ENCODE results near the gene SSR1.
"Not testable (repeated sequence)": the region's sequence is repeated elsewhere in the genome, so short reads cannot be mapped to it uniquely, and the experiment has no call there.

The SSR1 gene

DNA sequence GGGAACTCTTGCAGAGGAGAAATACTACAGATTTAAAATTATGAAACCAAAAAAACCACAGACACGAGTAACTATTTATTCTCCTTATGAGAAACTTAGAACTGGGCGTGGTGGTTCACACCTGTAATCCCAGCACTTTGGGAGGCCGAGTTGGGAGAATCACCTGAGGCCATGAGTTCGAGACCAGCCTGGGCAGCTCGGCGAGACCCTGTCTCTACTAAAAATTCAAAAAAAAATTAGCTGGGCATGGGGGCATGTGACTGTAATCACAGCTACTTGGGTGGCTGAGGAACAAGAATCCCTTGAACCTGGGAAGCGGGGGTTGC, 36.8 kb downstream of the SSR1 start:
- no peak for DNase-seq (ENCODE audit: low read depth)

- DNase-seq (ENCODE audit: low read depth): not testable (repeated sequence)
Observed at GRCh38 chr6:7274525-7274924, 38.5 kb downstream of the SSR1 start.

GRCh38 chr6:7273709-7274108, 39.3 kb downstream of the SSR1 start:
- DNase-seq (ENCODE audit: low read depth): no peak

GRCh38 chr6:7271205-7271534, 41.8 kb downstream of the SSR1 start:
- DNase-seq (ENCODE audit: low read depth): no peak

DNA sequence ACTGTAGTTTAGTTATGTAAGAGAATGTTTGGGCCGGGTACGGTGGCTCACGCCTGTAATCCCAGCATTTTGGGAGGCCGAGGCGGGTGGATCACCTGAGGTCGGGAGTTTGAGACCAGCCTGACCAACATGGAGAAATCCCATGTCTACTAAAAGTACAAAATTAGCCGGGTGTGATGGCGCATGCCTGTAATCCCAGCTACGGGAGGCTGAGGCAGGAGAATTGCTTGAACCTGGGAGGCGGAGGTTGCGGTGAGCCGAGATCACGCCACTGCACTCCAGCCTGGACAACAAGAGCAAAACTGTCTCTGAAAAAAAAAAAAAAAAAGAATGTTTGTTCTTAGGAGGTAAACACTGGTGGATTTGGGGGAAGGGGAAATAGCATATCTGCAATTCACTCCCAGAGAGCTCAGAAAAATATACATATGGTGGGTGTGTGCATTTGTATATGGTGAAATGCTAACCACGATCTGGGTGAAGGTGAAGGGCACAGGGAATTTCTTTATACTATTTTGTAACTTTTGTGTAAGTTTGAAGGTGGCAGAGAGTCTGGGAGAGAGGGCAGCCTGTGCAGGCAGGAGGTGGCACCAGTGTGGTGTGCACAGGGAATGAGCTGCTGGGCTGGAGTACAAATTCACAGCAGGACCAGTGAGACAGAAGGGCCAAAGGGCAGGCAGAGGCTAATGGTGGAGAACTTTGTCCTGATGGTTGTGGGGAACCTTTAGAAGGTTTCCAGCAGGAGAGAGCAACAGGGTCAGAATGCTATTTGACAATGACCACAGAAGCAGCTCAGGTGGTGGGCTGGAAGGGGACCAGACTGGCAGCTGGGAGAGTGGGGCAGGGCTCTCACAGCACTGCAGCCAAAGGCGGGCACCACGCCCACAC, 42.4 kb downstream of the SSR1 start:
- no peak for DNase-seq (ENCODE audit: low read depth)

DNA sequence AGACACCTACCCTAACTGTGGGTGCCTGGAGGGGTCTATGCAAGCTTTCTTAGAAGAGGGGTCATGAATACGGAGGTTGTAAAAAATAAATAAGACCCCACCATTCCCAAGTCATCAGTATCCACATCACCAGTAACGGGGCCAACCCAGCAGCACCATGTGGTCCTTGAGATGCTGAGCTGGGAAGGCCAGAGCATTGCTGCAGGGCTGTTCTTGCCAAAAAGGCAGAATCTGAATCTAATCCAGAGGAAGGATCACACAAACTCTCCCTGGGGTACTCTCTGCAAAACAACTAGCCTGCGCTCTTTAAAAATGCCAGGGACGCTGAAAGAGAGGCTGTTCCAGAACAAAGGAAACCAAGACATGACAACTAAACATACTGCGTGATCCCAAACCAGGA, 43.2 kb downstream of the SSR1 start:
- DNase-seq (ENCODE audit: low read depth): no peak

DNA sequence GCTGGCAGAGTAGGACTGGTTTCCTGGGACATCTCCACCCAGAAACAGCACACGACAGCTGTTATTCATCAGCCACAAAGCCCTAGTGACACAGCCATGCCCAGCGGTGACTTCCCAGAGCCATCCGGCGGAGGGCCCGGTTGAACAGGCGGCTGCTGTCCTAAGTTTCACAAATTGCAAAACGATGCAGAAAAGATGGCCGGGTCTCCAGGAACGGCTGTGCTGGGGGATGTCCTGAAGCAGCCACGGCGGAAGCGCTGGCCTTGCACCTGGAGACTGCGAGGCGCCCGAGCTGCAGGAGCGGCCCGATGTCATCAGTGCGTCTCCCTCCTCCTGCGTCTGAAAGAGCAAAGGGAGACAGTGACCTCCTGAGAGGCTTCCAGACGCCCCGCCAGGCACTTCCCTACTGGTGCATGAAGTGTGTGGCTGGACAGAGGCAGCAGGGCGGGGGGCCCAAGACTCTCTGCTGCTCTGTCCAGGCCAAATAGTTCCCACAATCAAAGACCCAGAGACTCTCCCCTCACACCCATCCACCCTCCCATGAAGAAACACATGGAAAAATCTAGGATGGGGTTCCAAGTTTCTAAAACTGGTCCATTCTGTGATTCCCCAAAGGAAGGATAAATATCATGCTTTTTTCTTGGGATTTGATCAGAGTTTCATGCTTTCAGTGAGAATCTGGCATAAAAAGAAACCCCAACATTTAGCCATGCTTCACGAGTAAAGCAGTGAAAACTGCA, 44.0 kb downstream of the SSR1 start:
- DNase-seq (ENCODE audit: low read depth): no peak

DNA sequence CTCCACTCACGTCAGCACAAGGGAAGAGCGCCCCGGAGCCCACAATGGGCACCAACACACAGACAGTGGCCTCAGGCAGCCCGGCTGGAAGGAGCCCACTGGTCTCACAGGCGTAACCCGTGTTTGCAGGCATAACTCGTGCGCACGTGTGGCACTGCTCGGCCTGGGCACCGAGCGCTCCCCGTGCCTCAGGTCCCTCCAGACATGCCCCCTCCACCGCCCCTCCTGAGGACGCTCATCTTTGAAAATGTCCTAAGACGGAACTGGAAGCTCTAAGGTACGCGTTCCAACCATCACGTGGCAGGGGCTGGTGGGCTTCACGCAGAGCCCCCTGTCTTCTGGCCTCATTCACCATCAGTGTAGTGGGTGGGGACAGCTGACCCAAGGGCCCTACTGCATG, 44.6 kb downstream of the SSR1 start:
- no peak for DNase-seq (ENCODE audit: low read depth)

DNA sequence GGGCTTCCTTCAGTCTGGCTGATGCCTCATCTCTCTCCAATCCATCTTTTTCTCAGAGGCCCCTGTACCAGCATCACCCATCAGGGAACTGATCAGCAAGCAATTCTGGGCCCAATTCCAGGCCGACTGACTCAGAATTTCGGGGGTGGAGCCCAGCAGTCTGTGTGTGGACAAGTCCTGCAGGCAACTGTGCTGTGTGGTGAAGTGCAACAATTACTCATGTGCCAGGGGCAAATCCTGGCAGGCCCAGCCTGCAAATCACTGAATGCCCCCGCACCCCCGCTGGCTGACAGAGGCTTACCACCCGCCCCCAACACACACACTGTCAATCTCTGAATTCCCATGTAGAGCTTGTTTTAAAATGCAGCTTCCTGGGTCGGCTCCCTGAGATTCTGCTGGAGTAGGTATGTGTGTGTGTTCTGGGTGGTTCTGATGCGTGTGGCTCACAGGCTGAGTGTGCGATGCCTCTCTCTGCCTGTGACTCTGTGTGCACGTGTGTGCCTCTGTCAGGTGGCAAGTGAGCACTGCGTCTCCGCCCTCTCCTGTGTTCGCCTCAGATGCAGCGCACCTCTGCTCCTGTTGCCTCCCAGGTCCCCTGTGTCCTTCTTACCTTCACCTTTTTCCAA, 45.4 kb downstream of the SSR1 start:
- DNase-seq (ENCODE audit: low read depth): peak; percentile 94

DNA sequence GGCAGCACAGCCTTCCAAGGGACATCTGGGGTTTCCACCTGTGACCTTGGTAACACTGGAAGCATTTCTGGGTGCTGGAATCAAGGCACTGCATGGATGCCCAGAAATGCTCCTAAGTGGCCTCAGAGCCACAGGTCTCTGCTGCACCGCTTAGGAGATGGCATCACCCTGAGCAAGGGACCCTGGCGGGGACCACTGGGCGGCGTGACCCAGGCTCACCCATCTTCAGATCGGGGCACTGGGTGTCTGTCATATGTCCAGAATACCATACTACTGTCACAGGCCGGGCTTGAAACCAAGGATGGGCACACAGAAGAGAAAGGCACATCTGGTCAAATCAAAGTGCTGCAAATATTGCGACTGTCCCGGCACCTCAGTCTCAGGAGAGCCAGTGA, 45.9 kb downstream of the SSR1 start:
- no peak for DNase-seq (ENCODE audit: low read depth)

DNA sequence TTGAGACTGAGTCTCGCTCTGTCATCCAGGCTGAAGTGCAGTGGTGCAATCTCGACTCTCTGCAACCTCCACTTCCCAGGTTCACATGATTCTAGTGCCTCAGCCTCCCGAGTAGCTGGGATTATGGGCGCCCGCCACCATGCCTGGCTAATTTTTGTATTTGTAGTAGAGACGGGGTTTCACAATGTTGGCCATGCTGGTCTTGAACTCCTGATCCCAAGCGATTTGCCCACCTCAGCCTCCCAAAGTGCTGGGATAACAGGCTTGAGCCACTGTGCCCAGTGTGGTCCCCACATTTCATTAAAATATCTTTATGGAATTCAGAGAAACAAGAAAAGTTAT, 47.6 kb downstream of the SSR1 start:
- DNase-seq (ENCODE audit: low read depth): not testable (repeated sequence)

DNA sequence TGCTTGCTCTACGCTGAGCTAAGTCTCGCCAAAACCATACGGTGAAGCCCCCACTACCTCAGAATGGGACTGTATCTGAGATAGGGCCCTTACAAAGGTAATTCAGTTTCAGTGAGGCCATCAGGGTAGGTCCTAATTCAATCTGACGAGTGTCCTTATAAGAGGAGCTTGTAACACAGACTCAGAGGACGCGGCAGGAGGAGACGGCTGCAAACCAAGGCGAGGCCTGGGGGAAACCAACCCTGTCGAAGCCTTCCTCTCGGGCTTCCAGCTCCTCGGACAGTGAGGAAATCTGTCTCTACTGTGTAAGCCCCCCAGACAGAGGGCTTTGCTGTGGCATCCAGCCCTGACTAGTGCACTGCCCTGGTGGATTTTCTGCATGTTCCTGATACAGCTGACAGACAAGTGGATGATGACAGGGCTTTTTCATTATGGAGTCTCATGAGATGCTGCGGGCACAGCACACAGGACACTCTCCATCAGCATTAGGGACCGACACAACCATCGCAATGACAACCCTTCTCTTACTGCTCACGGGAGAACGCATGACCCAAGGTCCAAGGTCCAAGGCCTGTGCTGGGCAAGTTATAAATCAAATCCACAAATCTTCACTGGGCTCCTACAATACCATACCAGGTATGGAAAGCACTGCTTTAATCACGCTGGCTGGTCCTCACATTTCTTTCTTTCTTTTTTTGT, 48.2 kb downstream of the SSR1 start:
- DNase-seq (ENCODE audit: low read depth): no peak

GRCh38 chr6:7264041-7264440, 49.0 kb downstream of the SSR1 start:
- DNase-seq (ENCODE audit: low read depth): no peak

DNA sequence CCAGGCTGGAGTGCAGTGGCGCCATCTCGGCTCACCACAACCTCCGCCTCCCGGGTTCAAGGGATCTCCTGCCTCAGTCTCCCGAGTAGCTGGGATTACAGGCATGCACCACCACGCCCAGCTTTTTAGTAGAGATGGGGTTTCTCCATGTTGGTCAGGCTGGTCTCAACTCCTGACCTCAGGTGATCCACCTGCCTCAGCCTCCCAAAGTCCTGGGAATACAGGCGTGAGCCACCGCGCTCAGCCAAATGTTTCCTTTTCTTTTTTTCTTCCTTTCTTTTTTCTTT, 49.5 kb downstream of the SSR1 start:
- DNase-seq (ENCODE audit: low read depth): not testable (repeated sequence)

DNA sequence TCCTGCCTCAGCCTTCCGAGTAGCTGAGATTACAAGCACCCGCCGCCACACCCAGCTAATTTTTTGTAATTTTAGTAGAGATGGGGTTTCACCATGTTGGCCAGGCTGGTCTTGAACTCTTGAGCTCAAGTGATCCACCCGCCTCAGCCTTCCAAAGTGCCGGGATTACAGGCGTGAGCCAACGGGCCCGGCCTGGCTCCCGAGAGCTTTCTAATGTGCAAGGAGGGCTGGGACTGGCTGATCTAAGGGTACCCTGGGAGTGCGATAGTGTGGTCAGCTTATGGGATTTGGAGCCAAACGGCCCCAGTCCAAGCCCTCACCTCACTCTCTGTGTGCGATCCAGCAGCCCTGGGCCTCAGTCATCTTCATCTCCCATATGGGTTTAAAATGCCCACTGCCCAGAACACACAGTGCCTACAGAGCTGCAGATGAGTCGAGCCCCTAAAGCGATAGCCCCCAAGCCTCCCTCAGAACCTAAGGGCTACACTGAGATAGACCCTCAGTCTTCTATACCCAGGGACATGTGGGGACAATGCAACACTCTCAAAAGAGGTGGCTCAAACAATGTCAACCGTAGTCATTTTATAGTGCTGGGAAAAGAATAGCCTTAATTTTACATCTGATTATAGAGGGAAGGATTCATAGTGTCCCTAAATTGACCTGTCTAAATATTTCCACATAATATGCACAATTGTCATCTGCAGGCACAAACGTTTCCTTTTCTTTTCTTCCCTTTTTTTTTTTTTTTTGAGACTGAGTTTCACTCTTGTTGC, 50.1 kb downstream of the SSR1 start:
- DNase-seq (ENCODE audit: low read depth): no peak

GRCh38 chr6:7261852-7262461, 51.0 kb downstream of the SSR1 start:
- no peak for DNase-seq (ENCODE audit: low read depth)

- DNase-seq (ENCODE audit: low read depth): peak; percentile 88
Observed at GRCh38 chr6:7261032-7261841, 51.8 kb downstream of the SSR1 start.

- no peak for DNase-seq (ENCODE audit: low read depth)
Observed at GRCh38 chr6:7260291-7261031, 52.5 kb downstream of the SSR1 start.

GRCh38 chr6:7258231-7258763, 54.7 kb downstream of the SSR1 start:
- DNase-seq (ENCODE audit: low read depth): no peak

Data from iris pigment epithelial cell (primary cell).